Activated T-helper 1 cell treated with anti-CD3 and anti-CD28 coated beads, Interleukin-12 subunit alpha, Interleukin-12 subunit beta, Interleukin-2, Interleukin-4 antibody, amounts not matched to agents 30 ng/mL and 10 ng/mL and 1 ng/mL, durations not matched to agents 14 hours and 24 hours and 36 hours (primary cell): Measurements from ENCODE around the gene TMEM108. TPM values are rescaled to one million over a fixed set of nuclear protein-coding genes. Genes with fewer than 3 reads are reported as not detected.

Experiments used
- DNase-seq: peaks from one replicate; pipeline ENCODE4 v3.0.0; 2021; ENCODE audit warnings: low spot score
- H3K27ac Mint-ChIP-seq: one replicate; pipeline ENCODE4 v1.8.0; 2021; ENCODE audit warnings: mild to moderate bottlenecking, mixed read lengths
- H3K27me3 Mint-ChIP-seq: one replicate; pipeline ENCODE4 v1.8.0; 2022; ENCODE audit warnings: mild to moderate bottlenecking, moderate library complexity, mixed read lengths; ENCODE audit not compliant: insufficient read depth
- H3K36me3 Mint-ChIP-seq: one replicate; pipeline ENCODE4 v1.8.0; 2021; ENCODE audit warnings: low read depth, mixed read lengths
- H3K4me1 Mint-ChIP-seq: one replicate; pipeline ENCODE4 v1.8.0; 2021; ENCODE audit warnings: low read depth, mixed read lengths
- H3K4me3 Mint-ChIP-seq: one replicate; pipeline ENCODE4 v1.8.0; 2021; ENCODE audit warnings: mild to moderate bottlenecking, moderate library complexity, mixed read lengths
- H3K9me3 Mint-ChIP-seq: one replicate; pipeline ENCODE4 v1.8.0; 2021; ENCODE audit warnings: mixed read lengths
- intact Hi-C: fragments of 100-400 bp; cut with micrococcal nuclease; formaldehyde crosslinking; loops from one replicate; pipeline ENCODE4 v1.15.1; 2024
- total RNA-seq: library from RNA; stranded (reverse); gene quantifications from 2 replicates; pipeline ENCODE4 v1.2.3, GENCODE V29; 2022

The TMEM108 gene
- total RNA-seq, 1 donor from 2014 or later, result not detected

- intact Hi-C loops, result no loop called here
- no peak for DNase-seq
- peaks cover 2% of the 10 kb centered on the region for H3K27me3 Mint-ChIP-seq
- H3K27ac Mint-ChIP-seq, result no peak overlapping the region
- H3K4me1 Mint-ChIP-seq, result no peaks in the 10 kb centered on the region
- no peak overlapping the region for H3K4me3 Mint-ChIP-seq
- H3K36me3 Mint-ChIP-seq, result no peaks in the 10 kb centered on the region
- H3K9me3 Mint-ChIP-seq, result no peaks in the 10 kb centered on the region
Observed at GRCh38 chr3:133162670-133163305, 124.6 kb downstream of the TMEM108 start.

- Mint-ChIP-seq H3K4me3 (no peak overlapping the region), H3K27me3 (no peaks in the 10 kb centered on the region), H3K4me1 (no peaks in the 10 kb centered on the region), H3K9me3 (no peaks in the 10 kb centered on the region), H3K27ac (no peak overlapping the region), H3K36me3 (no peaks in the 10 kb centered on the region)
- intact Hi-C loops, result no loop called here
- DNase-seq, result no peak
Observed at GRCh38 chr3:133167340-133168024, 129.3 kb downstream of the TMEM108 start.

- intact Hi-C loops, result no loop called here
- no peak for DNase-seq
- no peaks in the 10 kb centered on the region for H3K9me3 Mint-ChIP-seq
- no peak overlapping the region for H3K4me3 Mint-ChIP-seq
- no peaks in the 10 kb centered on the region for H3K36me3 Mint-ChIP-seq
- H3K27ac Mint-ChIP-seq, result no peak overlapping the region
- no peaks in the 10 kb centered on the region for H3K27me3 Mint-ChIP-seq
- H3K4me1 Mint-ChIP-seq, result no peaks in the 10 kb centered on the region
Observed at GRCh38 chr3:133168025-133168401, 129.8 kb downstream of the TMEM108 start.

GRCh38 chr3:133169331-133170068 lies 131.3 kb downstream of the TMEM108 start:
- H3K4me1 Mint-ChIP-seq, result no peaks in the 10 kb centered on the region
- H3K36me3 Mint-ChIP-seq, result no peaks in the 10 kb centered on the region
- H3K27me3 Mint-ChIP-seq, result no peaks in the 10 kb centered on the region
- H3K27ac Mint-ChIP-seq, result no peak overlapping the region
- intact Hi-C loops, result no loop called here
- no peak overlapping the region for H3K4me3 Mint-ChIP-seq
- DNase-seq, result no peak
- no peaks in the 10 kb centered on the region for H3K9me3 Mint-ChIP-seq

- Mint-ChIP-seq H3K9me3 (no peaks in the 10 kb centered on the region), H3K4me1 (no peaks in the 10 kb centered on the region), H3K27me3 (no peaks in the 10 kb centered on the region), H3K27ac (no peak overlapping the region), H3K36me3 (no peaks in the 10 kb centered on the region), H3K4me3 (no peak overlapping the region)
- intact Hi-C loops, result no loop called here
- DNase-seq, result no peak
Observed at GRCh38 chr3:133171831-133172230, 133.6 kb downstream of the TMEM108 start.

- no peaks in the 10 kb centered on the region for H3K9me3 Mint-ChIP-seq
- no peak overlapping the region for H3K27ac Mint-ChIP-seq
- no peaks in the 10 kb centered on the region for H3K27me3 Mint-ChIP-seq
- no peak overlapping the region for H3K4me3 Mint-ChIP-seq
- no peaks in the 10 kb centered on the region for H3K4me1 Mint-ChIP-seq
- H3K36me3 Mint-ChIP-seq, result no peaks in the 10 kb centered on the region
- intact Hi-C loops, result no loop called here
- DNase-seq, result no peak
Observed at GRCh38 chr3:133181392-133182150, 143.4 kb downstream of the TMEM108 start.

GRCh38 chr3:133187870-133188379 lies 149.7 kb downstream of the TMEM108 start:
- Mint-ChIP-seq H3K4me1 (no peaks in the 10 kb centered on the region), H3K9me3 (no peaks in the 10 kb centered on the region), H3K36me3 (no peaks in the 10 kb centered on the region), H3K27ac (no peak overlapping the region), H3K27me3 (peaks cover 2% of the 10 kb centered on the region), H3K4me3 (no peak overlapping the region)
- DNase-seq, result no peak
- intact Hi-C loops, result no loop called here

- Mint-ChIP-seq H3K27ac (no peak overlapping the region), H3K4me1 (no peaks in the 10 kb centered on the region), H3K9me3 (no peaks in the 10 kb centered on the region), H3K36me3 (no peaks in the 10 kb centered on the region), H3K27me3 (peaks cover 2% of the 10 kb centered on the region), H3K4me3 (no peak overlapping the region)
- intact Hi-C loops, result no loop called here
- DNase-seq, result no peak
Observed at GRCh38 chr3:133188996-133189395, 150.8 kb downstream of the TMEM108 start.

- Mint-ChIP-seq H3K36me3 (no peaks in the 10 kb centered on the region), H3K27ac (no peak overlapping the region), H3K9me3 (no peaks in the 10 kb centered on the region), H3K27me3 (peaks cover 2% of the 10 kb centered on the region), H3K4me1 (no peaks in the 10 kb centered on the region), H3K4me3 (no peak overlapping the region)
- no peak for DNase-seq
- intact Hi-C loops, result no loop called here
Observed at GRCh38 chr3:133189893-133190292, 151.7 kb downstream of the TMEM108 start.

GRCh38 chr3:133191818-133192217 lies 153.6 kb downstream of the TMEM108 start:
- Mint-ChIP-seq H3K27ac (no peak overlapping the region), H3K4me3 (no peak overlapping the region), H3K4me1 (no peaks in the 10 kb centered on the region), H3K9me3 (no peaks in the 10 kb centered on the region), H3K27me3 (peaks cover 2% of the 10 kb centered on the region), H3K36me3 (no peaks in the 10 kb centered on the region)
- DNase-seq, result no peak
- intact Hi-C loops, result no loop called here

GRCh38 chr3:133192363-133192945 lies 154.3 kb downstream of the TMEM108 start:
- H3K4me3 Mint-ChIP-seq, result no peak overlapping the region
- no peaks in the 10 kb centered on the region for H3K4me1 Mint-ChIP-seq
- peaks cover 2% of the 10 kb centered on the region for H3K27me3 Mint-ChIP-seq
- DNase-seq, result no peak
- no peaks in the 10 kb centered on the region for H3K36me3 Mint-ChIP-seq
- H3K27ac Mint-ChIP-seq, result no peak overlapping the region
- no peaks in the 10 kb centered on the region for H3K9me3 Mint-ChIP-seq
- intact Hi-C loops, result no loop called here

- no peak overlapping the region for H3K27ac Mint-ChIP-seq
- H3K4me1 Mint-ChIP-seq, result no peaks in the 10 kb centered on the region
- no peak overlapping the region for H3K4me3 Mint-ChIP-seq
- no peaks in the 10 kb centered on the region for H3K36me3 Mint-ChIP-seq
- H3K27me3 Mint-ChIP-seq, result peaks cover 2% of the 10 kb centered on the region
- intact Hi-C loops, result no loop called here
- H3K9me3 Mint-ChIP-seq, result no peaks in the 10 kb centered on the region
- DNase-seq, result no peak
Observed at GRCh38 chr3:133192967-133193366, 154.8 kb downstream of the TMEM108 start.
